HTR-8/SVneo (cell line): ENCODE measurements around the gene RRP1B.
"Not testable (repeated sequence)": the region's sequence is repeated elsewhere in the genome, so short reads cannot be mapped to it uniquely, and the experiment has no call there.

Source experiments
- DNase-seq: peaks from one replicate; pipeline ENCODE4 v3.0.0; 2011; ENCODE audit warnings: low spot score, mixed read lengths; ENCODE audit not compliant: insufficient read length
- FAIRE-seq: peaks from 2 replicates; lab custom pipeline; 2011; peaks lifted over from hg19 to GRCh38; lab: Jason Lieb, UNC

Gene RRP1B

DNA sequence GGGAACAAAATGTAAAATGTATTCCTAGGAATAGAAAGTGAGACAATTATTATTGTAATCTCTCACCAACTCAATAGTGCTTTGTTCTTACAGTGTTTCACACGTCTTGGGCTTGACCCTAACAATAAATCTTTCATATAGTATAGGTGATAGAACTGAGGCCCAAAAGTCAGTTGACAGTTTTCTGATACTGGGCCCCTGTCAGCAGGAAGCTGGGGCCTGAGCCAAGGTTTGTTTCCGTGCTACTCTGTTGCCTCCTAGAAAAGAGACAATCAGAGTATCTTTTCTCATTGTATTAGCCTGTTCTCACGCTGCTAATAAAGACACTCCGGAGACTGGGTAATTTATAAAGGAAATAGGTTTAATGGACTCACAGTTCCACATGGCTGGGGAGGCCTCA, 5.0 kb downstream of the RRP1B start:
- DNase-seq (no peak), FAIRE-seq (no peak)

DNA sequence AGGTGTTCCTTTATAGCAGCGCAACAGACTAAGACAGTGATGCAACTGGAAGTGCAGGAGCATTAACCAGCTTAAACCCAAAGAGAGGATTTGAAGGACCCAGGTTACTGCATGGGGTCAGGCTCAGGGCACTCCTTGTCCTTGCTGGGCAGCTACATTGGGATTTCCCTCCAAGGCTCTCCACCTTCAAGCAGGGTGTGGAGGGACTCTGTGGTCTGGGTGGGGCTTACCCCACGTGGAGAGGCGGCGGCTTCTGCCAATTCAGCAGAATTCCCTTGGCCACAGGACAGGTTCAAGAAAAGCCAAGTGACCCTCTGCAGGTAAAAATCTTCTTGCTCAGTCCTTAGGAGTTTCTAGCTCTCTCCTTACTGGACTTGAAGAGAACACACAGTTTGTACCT, 6.5 kb downstream of the RRP1B start:
- no peak for DNase-seq
- no peak for FAIRE-seq

DNA sequence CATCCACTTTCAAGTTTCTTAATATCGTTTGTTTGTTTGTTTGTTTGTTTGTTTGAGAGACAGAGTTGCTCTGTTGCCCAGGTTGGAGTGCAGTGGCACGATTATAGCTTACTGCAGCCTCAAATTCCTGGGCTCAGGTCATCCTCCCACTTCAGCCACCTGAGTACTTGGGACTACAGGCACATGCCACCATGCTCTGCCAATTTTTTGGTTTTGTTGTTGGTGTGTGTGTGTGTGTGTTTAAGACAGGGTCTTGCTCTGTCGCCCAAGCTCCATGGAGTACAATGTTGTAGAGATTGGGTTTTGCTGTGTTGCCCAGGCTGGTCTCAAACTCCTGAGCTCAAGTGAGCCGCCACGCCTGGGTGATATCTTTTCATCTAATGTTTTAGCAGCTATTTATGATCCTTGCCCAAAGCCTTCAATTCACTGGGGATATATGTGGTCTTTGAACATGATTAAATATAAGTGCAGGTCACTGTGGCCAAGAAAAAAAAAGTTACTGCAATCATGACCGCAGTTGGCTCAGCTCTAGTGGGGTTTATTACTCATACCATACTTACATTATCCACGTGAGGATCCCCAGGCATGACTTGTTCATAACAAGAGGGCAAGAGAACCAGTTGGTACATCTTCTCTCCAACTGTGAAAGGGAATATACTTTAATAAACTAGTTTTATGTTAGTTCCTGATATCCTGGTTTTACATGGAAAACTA, 8.0 kb downstream of the RRP1B start:
- FAIRE-seq (no peak), DNase-seq (no peak)

DNA sequence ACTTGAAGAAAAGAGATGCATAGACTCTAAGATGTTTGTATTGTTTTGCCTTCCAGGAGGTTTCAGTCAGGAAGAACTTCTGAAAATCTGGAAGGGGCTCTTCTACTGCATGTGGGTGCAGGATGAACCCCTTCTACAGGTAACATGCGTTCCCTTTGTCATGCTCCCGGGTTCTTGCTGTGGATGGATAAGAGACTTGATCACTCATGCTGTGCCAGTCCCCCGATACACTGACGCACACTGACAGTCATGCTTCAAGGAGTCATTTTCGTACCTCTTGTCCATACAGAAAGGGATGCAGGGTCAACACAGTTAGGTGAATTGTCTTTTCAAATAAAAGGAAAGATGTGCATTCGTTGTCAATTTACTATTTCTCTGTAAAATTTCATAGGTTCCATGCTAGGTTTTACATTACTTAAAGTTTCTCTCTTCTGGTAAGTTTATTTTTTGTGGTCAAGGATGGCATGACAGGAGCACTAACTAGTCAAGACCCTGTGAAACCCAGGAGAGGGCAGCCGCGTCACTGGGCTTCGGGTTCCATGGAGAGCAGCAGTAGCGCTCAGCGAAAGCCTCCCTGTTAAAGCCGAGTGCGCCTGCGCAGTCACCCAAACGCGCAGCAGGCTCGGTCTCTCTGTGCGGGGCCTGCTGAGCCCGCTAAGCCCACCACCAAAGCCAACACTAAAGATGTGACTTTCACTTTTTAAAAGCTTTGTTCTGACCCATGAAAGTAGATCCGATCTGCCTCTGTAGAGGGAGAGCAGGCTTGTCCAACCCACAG, 10.7 kb downstream of the RRP1B start:
- DNase-seq (no peak), FAIRE-seq (no peak)

DNA sequence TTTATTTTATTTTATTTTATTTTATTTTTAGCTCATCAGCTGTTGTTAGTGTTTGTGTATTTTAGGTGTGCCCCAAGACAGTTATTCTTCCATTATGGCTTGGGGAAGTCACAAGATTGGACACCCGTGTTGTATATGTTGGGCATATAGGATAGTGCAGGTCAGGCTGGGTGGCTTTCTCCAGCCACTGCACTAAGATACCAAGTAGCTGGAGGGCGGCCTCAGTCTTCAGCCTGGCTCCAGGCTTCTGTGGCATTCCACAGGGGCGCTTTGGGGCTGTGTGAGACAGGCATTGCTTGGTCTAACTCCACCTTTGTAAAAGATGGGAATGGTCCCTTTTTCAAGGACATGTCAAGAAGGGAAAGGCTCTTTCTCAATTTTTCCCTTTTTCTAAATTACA, 16.5 kb downstream of the RRP1B start:
- FAIRE-seq (no peak), DNase-seq (no peak)

DNA sequence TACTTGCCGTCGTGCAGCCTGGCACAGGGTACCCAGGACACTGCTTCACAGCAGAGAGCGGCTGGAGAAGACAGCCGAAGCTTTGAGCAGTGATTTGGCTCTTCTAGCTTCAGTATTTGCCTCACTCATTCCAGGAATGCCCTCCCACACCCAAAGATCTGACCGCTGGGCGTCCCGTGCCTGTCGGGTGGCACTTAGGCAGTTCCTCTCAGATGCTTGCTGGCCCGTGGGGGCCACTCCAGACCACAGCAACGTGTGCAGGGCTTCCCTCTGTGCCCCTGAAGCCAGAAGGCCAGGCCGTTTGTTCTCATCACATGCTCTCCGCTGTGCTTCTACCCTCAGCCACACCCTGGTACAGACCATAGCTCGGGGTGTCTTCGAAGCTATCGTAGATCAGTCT, 17.0 kb downstream of the RRP1B start:
- DNase-seq (no peak), FAIRE-seq (no peak)

DNA sequence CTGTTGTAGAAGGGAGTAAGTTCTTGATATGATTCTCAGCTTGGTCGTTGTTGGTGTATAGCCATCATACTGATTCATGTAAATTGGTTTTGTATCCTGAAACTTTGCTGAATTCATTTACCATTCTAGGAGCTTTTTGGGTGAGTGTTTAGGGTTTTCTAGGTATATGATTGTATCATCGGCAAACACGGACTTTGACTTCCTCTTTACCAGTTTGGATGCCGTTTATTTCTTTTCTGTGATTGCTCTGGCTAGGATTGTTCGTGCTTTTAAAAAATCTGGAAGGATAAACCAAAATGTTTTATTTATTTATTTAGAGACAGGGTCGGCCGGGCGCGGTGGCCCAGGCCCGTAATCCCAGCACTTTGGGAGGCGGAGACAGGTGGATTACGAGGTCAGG, 20.6 kb downstream of the RRP1B start:
- DNase-seq (no peak), FAIRE-seq (no peak)

DNA sequence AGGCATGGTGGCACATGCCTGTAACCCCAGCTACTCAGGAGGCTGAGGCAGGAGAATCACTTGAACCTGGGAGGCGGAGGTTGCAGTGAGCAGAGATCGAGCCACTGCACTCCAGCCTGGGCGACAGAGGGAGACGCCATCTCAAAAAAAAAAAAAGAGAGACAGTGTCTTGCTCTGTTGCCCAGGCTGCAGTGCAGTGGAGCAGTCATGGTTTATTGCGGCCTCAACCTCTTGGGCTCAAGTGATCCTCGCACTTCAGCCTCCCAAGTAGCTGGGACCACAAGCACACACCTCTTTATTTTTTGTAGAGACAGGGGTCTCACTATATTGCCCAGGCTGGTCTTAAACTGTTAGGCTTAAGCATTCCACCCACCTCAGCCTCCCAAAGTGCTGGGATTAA, 21.1 kb downstream of the RRP1B start:
- DNase-seq, FAIRE-seq: not testable (repeated sequence)

DNA sequence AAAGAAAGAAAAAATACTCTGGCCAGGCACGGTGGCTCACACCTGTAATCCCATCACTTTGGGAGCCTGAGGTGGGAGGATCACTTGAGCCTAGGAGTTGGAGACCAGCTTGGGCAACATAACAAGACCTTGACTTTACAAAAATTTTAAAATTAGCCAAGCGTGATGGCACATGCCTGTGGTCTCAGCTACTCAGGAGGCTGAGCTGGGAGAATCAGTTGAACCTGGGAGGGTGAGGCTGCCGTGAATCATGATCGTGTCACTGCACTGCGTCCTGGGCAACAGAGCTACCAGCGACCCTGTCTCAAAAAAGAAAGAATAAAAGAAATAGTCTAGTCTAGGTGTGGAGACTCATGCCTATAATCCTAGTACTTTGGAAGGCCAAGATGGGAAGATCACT, 22.3 kb downstream of the RRP1B start:
- DNase-seq (no peak), FAIRE-seq (no peak)

DNA sequence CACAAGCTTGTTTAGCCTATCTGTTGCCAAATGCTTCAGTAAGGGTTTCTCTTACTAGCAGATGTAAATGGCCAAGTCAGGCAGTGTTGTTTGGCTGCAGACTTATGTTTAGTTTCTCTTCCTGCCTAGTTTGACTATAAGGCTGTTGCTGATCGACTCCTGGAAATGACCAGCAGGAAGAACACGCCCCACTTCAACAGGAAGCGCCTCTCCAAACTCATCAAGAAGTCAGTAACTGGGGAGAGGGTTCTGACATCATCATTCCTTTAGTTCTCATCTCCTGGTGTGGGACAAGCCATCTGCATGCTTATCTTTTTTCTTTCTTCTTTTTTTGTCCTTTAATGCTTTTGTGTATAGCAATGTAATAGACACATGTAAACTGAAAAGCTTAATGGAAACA, 25.1 kb downstream of the RRP1B start:
- FAIRE-seq (no peak), DNase-seq (no peak)

DNA sequence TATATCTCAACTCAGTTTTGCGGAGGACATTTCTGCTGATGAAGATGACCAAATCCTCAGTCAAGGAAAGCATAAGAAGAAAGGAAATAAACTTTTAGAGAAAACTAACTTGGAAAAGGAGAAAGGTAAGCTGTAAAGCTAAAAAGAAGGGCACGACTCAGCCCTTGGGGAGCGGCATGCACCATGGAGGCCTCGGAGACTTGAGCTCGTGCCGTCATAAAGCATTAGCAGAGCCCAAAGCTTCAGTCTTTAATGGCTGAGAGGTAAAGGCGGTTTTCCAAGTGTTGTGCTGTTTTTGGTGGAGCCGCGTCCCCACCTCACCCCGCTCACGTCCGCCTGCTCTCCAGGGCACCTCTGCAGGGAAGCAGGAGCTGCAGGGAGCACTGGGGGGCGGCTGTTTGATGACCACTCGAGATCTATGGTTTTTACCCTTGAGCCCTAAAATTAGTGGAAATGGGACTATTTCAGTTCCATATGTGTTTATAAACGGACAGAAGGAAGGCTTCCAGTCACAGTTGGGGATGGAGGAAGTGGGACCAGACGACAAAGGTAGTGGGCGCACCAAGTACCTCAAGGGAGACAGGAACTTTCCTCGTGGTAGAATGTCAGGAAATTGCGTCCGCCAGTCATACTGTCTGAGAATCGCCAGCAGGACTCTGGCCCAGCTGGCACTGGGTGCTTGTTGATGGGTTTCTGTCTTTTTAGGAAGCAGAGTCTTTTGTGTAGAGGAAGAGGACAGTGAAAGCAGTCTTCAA, 27.6 kb downstream of the RRP1B start:
- no peak for FAIRE-seq
- no peak for DNase-seq

DNA sequence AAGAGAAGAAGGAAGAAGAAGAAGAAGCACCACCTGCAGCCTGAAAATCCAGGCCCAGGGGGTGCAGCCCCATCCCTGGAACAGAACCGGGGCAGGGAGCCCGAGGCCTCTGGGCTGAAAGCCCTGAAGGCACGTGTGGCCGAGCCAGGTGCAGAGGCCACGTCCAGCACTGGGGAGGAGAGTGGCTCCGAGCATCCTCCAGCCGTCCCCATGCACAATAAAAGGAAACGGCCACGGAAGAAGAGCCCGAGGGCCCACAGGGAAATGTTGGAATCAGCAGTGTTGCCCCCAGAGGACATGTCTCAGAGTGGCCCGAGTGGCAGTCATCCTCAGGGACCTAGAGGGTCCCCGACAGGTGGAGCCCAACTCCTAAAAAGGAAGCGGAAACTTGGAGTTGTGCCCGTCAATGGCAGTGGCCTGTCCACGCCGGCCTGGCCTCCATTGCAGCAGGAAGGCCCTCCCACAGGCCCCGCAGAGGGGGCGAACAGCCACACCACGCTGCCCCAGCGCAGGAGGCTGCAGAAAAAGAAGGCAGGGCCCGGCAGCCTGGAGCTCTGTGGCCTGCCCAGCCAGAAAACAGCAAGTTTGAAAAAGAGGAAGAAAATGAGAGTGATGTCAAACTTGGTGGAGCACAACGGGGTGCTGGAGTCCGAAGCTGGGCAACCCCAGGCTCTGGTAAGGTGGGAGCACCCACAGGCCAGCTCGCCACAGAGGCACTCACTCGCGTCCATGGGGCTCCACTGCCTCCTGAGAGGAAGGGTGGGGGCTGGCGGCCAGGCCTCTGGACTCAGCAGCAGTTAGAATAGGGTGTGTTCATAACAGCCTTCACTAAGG, 28.4 kb downstream of the RRP1B start:
- no peak for DNase-seq
- FAIRE-seq = no peak

DNA sequence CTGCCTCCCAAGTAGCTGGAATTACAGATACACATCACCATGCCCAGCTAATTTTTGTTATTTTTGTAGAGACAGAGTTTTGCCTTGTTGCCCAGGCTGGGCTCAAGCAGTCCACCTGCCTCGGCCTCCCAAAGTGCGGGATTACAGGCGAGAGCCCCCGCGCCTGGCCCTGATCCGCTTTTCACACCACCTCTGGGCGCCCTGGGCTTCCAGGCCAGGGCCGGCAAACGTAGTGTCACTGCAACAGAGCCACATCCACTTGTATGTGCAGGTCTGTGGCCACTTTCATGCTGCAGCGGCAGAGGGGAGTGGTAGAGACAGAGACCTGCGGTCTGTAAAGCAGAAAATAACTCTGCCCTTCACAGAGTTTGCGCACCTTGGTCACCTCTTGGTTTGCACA, 29.5 kb downstream of the RRP1B start:
- DNase-seq (no peak), FAIRE-seq (no peak)

DNA sequence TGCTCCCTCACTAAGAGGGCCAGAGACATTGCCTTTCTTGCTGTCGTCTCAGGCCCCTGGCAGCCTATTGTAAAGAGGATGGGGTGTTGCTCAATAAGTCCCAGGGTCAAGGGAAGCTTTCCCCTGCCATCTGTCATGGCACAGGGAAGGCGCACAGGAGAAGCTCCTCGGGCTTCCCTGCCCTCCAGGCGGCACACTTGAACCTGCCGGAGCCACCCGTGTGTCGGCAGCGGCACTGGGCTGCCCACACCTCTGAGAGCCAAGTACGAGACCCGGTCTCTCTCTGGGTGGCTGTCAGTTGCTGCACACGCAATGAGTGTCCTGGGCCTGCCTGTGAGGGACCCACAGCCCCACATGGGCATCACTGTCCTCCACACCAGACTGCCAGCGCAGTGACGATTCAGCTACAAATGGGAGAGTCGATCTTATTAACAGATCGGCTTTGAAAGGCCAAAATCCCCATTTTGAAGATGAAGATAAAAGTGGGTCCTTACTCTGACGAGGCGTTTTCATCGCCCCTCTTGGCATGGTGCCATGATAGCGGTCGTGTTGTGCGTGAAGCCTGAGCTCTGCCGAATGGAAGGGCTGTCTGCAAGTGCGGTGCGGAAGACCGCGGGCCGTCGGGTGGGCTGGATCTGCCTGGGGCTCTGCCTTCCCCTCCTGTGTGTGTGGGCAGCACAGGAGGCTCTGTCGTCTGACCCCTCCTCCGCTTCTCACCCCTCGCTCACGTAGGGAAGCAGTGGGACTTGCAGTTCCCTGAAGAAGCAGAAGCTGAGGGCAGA, 30.4 kb downstream of the RRP1B start:
- DNase-seq (no peak), FAIRE-seq (no peak)

DNA sequence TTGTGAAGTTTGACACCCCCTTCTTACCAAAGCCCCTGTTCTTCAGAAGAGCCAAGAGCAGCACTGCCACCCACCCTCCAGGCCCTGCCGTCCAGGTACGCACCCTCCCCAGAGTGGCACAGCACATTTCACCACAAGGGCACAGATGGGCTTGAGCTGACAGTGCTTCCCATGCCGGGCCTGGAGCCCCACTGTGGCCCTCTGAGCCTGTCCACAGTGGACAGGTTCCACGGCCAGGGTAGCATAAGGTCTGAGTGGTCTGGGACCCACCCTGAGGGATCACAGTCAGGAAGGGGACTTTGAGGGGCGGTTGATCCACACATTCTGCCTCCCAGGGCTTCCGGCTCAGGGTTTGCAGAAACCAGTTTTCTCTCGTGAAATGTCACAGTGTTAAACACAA, 31.0 kb downstream of the RRP1B start:
- FAIRE-seq = no peak

DNA sequence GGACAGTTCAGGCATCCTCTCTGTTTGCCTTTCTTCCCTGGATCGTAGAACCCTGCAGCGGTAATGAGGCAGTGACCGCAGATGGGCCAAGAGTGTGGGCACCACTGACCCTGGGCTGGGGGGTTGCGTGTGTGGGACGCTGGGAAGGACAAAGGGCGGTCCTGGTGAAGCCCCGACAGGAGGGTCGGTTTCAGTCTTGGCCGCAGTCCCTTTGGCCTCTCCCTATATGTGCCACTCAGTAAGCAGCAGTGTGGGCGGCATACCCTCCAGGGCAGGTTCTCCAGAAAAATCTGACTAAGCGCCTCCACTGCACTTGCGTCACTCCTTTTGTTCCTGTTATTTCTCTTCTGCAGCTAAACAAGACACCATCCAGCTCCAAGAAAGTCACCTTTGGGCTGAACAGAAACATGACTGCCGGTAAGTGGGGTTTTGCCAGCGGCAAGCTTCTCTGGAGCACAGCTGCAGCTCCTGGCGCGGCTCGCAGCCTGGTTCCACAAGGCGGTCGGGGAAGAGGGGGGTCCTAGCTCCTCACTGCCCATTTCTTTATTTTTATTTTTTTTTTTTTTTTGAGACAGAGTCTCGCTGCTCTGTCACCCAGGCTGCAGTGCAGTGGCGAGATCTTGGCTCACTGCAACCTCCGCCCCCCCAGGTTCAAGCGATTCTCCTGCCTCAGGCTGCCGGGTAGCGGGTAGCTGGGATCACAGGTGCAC, 31.9 kb downstream of the RRP1B start:
- DNase-seq = no peak
- FAIRE-seq = no peak

More for the DNA sequence above, 31.0 kb downstream of the RRP1B start:
- DNase-seq = no peak

DNA sequence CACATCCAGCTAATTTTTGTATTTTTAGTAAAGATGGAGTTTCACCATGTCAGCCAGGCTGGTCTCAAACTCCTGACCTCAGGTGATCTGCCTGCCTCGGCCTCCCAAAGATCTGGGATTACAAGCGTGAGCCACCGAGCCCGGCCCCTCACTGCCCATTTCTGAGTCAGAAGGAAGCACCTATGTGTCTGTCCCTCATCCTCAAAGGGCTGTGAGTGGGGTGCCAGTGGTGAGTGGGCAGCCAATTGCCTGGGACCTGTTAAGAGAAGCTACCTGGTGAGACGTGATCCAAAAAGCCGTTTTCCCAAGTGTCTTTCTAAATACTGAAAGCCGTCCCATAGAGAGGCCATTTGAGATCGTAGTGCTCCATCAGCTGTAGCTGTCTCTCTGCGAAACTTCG, 32.4 kb downstream of the RRP1B start:
- FAIRE-seq = no peak
- DNase-seq = no peak

DNA sequence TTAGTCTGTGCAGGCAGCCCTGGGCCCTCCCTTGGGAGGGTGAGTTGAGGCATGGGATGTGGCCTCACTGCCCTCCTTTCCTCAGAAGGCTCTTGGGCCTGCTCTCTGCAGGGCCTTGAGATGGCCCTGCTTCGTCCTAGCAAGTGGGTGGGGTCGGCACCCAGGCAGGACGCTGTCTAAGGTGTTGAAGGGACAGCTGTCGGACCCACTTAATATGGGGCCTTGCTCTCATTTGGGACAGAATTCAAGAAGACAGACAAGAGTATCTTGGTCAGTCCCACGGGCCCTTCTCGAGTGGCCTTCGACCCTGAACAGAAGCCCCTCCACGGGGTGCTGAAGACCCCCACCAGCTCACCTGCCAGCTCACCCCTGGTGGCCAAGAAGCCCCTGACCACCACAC, 33.6 kb downstream of the RRP1B start:
- DNase-seq = no peak
- FAIRE-seq = no peak

DNA sequence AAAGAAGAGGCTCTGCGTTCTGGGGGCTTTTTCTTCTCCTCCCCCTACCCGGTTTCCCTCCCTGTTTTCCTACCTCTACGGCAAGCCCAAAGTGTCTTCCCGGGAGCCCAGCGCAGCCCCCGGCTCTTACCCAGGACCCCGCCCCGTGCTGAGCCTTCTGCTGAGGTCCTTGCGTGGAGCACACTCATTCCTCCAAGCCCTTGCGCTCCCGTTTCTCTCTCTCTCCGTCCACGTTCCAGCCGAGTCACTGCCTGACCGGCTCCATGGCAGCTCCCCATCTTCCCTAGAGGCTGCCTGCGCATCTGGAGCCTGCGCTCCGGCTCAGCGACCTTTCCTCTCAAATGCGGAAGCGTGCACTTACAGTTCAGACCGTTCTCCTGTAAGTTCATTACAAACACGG, 34.6 kb downstream of the RRP1B start:
- DNase-seq (no peak), FAIRE-seq (no peak)
